HuH-7.5 (cell line): ENCODE results near the gene TNN.

ENCODE experiments used
- DNase-seq: peaks from one replicate; pipeline ENCODE4 v3.0.0; 2011; ENCODE audit warnings: low spot score

The TNN gene

GRCh38 chr1:175176246-175176645 is 108.6 kb downstream of the TNN start:
- no peak for DNase-seq

- no peak for DNase-seq
These were observed 110.4 kb downstream of the TNN start for GRCh38 chr1:175178056-175178455.

GRCh38 chr1:175178456-175178855 is 110.8 kb downstream of the TNN start:
- no peak for DNase-seq

- no peak for DNase-seq
These were observed 112.4 kb downstream of the TNN start for GRCh38 chr1:175179837-175180590.

GRCh38 chr1:175182201-175182746 is 114.6 kb downstream of the TNN start:
- no peak for DNase-seq

- no peak for DNase-seq
These were observed 116.0 kb downstream of the TNN start for GRCh38 chr1:175183586-175183985.

- DNase-seq: no peak
These were observed 118.3 kb downstream of the TNN start for GRCh38 chr1:175185903-175186302.

- no peak for DNase-seq
These were observed 119.0 kb downstream of the TNN start for GRCh38 chr1:175186433-175187160.

- DNase-seq: no peak
These were observed 121.3 kb downstream of the TNN start for GRCh38 chr1:175188936-175189335.

- no peak for DNase-seq
These were observed 124.0 kb downstream of the TNN start for GRCh38 chr1:175191659-175192058.

GRCh38 chr1:175192111-175192629 is 124.5 kb downstream of the TNN start:
- DNase-seq: peak; percentile 33

- DNase-seq: peak; percentile 52
These were observed 125.2 kb downstream of the TNN start, which contains the start of gene KIAA0040 for GRCh38 chr1:175192630-175193526. Gene KIAA0040, minus strand, starts transcription at chr1:175192776. Its CDS starts 31,763 bp downstream, at chr1:175161013.

GRCh38 chr1:175193527-175193910 is 125.9 kb downstream of the TNN start:
- DNase-seq: no peak

GRCh38 chr1:175195281-175195680 is 127.6 kb downstream of the TNN start:
- no peak for DNase-seq

GRCh38 chr1:175195798-175196197 is 128.2 kb downstream of the TNN start:
- no peak for DNase-seq

GRCh38 chr1:175197531-175197930 is 129.9 kb downstream of the TNN start:
- DNase-seq: no peak
